ENCODE data around the gene QSOX1.

QSOX1 gene

DNA sequence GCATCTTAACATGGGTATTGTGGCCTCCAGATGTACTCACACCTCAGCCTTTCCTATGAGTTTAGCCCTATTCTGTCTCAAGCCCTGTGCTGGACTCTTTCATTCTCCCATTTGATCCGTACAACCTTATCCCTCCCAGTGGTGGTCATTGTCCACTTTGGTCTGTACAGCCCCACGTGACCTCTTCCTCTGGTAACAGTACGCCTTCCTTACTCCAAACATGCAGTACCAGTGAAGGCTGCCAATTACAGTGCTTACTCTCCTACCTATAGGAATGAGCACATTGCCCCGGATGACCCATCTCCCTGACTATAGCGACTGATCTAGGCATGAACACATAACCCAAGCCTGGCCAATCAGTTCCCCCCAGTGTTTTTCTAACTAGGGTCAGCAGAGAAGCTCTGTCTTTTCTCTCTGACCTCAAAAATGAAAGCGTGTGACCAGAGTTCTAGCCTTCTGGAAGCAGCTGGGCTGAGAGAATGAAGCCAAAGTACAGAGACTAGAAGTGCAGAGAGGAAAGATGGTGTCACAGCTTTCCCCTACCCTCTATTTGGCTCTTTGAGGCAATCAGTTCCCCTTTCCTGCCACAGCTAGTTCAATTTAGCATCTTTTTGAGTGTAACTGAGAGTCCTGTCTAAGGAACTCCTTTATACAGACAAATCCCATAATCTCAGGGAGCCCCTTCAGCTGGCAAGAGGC is 9.9 kb upstream of the QSOX1 start:
- no peak for DNase-seq (ENCODE audit: extremely low read depth, low read depth)
- no peak overlapping the region for H3K4me3 ChIP-seq (replicated peaks; ENCODE audit: low read depth, low read length)
- TF ChIP-seq, protein P1, sequence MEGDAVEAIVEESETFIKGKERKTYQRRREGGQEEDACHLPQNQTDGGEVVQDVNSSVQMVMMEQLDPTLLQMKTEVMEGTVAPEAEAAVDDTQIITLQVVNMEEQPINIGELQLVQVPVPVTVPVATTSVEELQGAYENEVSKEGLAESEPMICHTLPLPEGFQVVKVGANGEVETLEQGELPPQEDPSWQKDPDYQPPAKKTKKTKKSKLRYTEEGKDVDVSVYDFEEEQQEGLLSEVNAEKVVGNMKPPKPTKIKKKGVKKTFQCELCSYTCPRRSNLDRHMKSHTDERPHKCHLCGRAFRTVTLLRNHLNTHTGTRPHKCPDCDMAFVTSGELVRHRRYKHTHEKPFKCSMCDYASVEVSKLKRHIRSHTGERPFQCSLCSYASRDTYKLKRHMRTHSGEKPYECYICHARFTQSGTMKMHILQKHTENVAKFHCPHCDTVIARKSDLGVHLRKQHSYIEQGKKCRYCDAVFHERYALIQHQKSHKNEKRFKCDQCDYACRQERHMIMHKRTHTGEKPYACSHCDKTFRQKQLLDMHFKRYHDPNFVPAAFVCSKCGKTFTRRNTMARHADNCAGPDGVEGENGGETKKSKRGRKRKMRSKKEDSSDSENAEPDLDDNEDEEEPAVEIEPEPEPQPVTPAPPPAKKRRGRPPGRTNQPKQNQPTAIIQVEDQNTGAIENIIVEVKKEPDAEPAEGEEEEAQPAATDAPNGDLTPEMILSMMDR (IDR thresholded peaks at IDR 0.05; ENCODE audit: low read depth, low read length, missing control alignments) = no peak

DNA sequence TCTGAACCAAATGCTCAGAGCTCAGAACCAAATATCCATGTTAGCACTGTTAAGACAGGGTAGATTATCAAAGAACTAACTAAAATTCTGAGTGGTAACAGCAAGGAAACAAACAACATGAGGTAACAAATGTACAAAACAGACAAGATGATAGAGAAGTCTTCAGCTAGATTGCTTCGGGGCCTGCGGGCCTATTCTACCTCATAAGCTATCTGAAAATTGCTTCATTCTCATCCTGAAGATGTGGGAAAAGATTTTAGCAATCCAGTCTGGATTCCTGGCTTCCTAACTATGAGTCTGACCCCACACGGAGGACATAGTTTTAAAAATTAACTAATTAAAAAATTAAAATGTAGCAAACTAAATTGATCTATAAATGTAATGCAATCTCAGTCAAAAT is 9.2 kb upstream of the QSOX1 start:
- TF ChIP-seq, protein P1 (IDR thresholded peaks at IDR 0.05; ENCODE audit: low read depth, low read length, missing control alignments) = no peak
- no peak for DNase-seq (ENCODE audit: extremely low read depth, low read depth)
- no peak overlapping the region for H3K4me3 ChIP-seq (replicated peaks; ENCODE audit: low read depth, low read length)

DNA sequence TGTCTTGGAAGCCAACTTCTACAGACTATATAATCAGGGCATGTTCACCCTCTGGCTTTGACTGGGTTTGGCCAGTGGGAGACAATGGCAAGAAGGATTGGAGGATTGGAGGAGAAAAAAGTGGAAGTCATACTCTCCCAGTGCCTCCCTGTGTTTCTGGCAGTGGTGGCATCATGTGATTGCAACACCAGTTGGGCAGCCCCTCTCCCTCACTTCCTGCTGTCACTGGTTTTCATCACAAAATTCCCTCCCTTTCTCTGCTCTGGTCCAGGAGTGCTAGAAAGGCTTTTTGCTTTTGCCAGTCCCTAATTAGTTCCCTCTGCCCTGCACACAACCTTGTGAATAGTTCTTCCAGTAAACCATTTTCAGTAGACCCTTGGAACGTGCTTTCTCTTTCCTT is 3.7 kb upstream of the QSOX1 start:
- TF ChIP-seq, protein P1 (IDR thresholded peaks at IDR 0.05; ENCODE audit: low read depth, low read length, missing control alignments) = no peak
- no peak overlapping the region for H3K4me3 ChIP-seq (replicated peaks; ENCODE audit: low read depth, low read length)
- DNase-seq (ENCODE audit: extremely low read depth, low read depth) = no peak

DNA sequence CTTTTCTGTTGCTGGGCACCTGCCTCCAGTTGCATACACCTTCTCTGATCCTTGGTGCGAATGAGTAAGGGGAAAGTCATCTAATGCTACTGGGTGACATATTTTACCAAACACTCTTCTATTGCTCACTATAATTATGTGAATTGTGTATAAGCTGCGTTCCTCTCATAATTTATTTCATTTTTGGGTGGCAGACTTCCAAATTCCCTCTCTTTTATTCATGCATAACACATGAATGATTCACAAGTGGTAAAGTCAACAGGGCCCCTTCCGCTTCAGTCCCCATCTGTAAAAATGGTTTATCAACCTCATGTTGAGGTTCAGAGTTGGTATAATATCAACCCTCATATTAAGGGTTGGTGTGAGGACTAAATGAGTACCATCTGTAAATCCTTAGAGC is 3.2 kb upstream of the QSOX1 start:
- TF ChIP-seq, protein P1 (IDR thresholded peaks at IDR 0.05; ENCODE audit: low read depth, low read length, missing control alignments) = no peak

DNA sequence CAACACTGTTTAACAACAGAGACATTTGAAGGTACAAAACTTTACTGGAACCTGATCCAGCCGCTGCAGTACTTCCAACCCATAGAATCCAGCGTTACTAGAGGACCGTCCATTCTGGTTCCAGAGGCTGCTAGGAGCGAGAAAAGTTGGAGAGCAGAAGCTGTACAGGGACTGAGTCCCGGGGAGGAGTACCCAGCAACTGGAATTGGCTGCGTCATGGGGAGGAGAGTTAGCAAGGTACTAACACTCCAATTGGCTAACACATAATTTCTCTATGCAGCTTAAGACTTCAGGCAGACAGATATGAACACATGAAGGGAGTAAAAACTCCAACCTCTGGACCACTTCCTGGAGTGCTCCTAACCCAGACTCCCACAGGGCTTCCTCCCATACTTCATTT is 2.1 kb upstream of the QSOX1 start:
- DNase-seq (ENCODE audit: extremely low read depth, low read depth) = no peak
- H3K4me3 ChIP-seq (replicated peaks; ENCODE audit: low read depth, low read length) = no peak overlapping the region
- TF ChIP-seq, protein P1 (IDR thresholded peaks at IDR 0.05; ENCODE audit: low read depth, low read length, missing control alignments) = no peak

More for the DNA sequence above, 3.2 kb upstream of the QSOX1 start:
- peak; percentile 31 for DNase-seq (ENCODE audit: extremely low read depth, low read depth)
- H3K4me3 ChIP-seq (replicated peaks; ENCODE audit: low read depth, low read length) = no peak overlapping the region

DNA sequence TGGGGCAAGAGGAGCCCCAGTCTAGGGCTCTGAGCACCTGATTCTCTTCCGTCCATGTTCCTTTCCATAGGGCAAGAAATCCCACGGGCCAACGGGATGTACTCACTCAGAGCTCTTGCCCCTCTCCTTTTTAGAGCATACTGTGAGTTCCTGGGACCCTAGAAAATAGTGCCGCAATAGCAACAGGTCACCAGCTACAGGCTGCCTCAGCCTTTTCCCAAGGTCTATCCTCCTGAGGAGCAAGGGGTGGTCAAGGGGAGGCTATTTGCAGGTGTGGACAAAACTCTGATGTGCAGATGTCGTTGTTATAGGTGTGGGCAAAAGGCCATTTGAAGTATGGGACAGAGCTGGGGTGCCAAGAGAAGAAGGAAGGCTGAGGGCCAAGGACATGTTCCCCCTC is 1.6 kb upstream of the QSOX1 start:
- no peak overlapping the region for H3K4me3 ChIP-seq (replicated peaks; ENCODE audit: low read depth, low read length)
- TF ChIP-seq, protein P1 (IDR thresholded peaks at IDR 0.05; ENCODE audit: low read depth, low read length, missing control alignments) = no peak
- no peak for DNase-seq (ENCODE audit: extremely low read depth, low read depth)

DNA sequence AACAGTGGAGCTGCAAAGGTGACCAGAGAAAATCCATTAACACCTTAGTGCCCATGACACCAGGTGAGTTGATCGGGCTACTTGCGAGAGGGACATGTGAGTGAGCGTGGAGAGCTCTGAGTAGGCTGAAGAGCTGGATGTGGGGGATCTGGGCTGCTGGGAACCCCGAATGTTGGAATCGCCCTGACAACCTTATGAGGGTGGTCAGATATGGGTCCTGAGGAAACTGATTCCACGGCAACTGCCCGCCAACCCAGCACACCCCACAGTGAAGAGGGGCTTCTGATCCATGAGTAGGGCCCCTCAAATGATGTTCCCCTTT is 705 bp upstream of the QSOX1 start:
- peak overlapping the region; percentile 84 for H3K4me3 ChIP-seq (replicated peaks; ENCODE audit: low read depth, low read length)
- DNase-seq (ENCODE audit: extremely low read depth, low read depth) = no peak

More for the DNA sequence above, 705 bp upstream of the QSOX1 start:
- TF ChIP-seq, protein P1 (IDR thresholded peaks at IDR 0.05; ENCODE audit: low read depth, low read length, missing control alignments) = no peak

Measured in HFF-Myc (cell line).